Central memory CD4-positive, alpha-beta T cell (primary cell): ENCODE measurements around the gene GJA3.
"Not testable (repeated sequence)": the region's sequence is repeated elsewhere in the genome, so short reads cannot be mapped to it uniquely, and the experiment has no call there.

ENCODE experiments used
- DNase-seq: peaks from one replicate; pipeline ENCODE4 v3.0.0; 2022

Gene GJA3

DNA sequence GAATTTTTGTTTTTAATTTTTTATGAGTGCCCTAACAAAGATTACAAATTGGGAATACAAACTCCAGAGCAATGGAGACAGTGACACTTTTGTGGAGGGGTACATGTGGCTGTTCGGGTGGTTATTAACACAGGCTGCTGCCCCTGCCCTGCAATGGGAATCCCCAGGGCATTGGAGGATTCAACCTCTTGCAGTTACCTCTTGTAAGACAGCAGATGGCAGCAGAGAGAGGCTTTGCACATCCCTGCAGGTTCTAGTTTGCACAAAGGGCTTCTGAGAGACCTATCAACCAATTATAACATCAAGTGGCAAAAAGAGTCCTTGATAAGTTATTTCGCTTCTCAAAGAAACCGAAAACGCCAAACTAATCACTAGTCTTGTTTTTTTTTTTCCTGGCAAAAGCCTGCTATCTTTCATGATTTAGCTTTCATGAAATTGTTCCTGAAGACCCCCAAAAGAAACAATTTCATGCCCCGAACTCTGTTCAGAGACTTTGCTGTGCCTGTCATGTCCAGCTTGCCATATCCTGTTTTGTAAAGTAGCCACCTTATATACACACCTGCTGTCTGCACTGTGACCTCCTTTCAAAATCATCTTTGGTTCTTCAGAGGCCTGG is 21.5 kb upstream of the GJA3 start:
- peak; percentile 63 for DNase-seq

- no peak for DNase-seq
Measured at GRCh38 chr13:20181188-20181587, 20.3 kb upstream of the GJA3 start.

- DNase-seq = no peak
Measured at GRCh38 chr13:20178156-20178555, 17.3 kb upstream of the GJA3 start.

DNA sequence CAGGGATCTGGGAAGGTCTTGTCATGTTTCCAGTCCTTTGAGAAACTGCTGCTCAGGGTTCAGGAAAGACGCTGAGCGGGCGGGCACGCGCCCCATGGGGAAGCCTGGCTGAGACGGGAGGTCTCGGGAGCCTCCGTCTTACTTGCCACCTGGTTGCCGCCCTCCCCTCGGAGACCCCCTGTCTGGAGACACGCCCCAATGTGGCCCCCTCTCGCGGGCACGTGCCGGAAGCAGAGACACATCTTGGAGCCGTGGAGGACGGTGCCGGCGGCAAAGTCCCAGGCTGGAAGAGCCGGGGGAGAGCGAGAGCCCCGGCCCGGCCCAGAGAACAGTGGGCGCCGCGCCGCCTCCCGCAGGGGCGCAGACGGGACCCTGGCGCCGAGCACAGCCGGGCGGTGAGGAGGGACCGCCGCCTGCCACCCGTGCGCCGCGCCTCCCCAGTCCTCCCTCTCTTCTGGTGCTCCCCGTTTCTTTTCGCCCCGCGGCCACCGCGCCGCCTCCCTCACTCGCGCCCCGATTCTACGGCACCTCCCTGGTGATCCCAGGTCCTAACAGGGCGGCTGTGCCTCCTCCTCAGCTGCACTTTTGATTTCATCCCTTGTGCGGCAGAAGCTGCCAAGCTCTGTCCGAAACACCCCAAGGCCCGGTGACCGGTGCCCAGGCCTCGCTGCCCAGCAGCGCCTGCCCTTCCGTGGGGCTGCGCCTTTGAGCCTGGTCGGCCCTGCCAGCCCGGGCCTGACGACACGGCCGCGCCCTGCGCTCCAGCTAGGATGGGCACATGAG is 16.4 kb upstream of the GJA3 start:
- DNase-seq = no peak

DNA sequence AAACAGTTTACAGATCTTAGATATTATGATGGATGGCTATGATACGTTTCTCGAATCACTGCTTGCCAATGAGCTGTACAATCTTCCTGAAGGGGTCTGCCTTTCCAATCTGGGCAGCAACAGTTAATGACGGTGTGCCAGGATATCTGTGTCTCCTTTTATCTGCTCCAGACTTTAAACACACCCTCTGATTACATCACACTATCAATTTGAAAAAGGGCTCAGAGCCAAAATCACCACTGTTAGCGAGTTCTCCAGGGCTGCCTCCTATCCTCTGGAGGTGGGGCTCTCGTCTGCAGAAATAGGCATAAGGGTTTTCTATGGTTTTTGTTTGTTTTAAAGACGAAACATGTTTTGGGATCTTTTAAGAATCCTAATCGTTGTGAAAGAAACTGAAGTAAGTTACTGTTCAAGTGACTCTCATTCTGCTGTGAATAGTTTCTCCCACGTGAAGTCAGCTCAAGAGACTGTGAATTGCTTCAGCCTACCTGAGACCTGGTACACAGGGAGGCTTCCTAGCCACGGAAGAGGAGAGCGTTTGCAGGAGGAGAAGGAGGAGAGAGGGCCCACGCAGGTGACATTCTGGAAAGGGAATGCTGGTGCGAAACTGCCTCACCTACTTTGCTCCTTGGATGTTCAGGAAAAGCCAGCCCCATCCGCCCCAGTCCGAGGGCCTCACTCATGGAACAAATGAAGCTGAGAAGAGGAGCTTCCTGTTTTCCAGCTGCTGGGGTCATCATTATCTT is 15.2 kb upstream of the GJA3 start:
- DNase-seq = no peak

DNA sequence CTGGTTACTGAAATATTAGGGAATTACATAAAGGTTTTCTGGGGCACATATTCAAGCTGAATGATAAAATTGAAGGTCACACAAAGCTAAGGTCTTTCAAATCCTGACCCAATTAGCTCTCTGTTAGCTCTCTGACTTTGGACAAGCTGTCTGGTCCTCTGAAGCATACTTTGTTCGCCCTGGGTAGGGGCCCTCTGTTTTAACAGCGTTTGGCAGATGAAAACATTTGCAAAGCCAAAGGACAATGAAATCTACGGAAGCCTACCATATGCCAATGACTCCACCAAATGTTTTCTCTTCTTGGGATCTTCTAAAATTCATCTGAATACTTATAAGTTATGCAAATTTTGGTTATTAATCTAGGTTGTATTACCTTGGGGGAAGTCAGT is 14.5 kb upstream of the GJA3 start:
- DNase-seq = no peak

DNA sequence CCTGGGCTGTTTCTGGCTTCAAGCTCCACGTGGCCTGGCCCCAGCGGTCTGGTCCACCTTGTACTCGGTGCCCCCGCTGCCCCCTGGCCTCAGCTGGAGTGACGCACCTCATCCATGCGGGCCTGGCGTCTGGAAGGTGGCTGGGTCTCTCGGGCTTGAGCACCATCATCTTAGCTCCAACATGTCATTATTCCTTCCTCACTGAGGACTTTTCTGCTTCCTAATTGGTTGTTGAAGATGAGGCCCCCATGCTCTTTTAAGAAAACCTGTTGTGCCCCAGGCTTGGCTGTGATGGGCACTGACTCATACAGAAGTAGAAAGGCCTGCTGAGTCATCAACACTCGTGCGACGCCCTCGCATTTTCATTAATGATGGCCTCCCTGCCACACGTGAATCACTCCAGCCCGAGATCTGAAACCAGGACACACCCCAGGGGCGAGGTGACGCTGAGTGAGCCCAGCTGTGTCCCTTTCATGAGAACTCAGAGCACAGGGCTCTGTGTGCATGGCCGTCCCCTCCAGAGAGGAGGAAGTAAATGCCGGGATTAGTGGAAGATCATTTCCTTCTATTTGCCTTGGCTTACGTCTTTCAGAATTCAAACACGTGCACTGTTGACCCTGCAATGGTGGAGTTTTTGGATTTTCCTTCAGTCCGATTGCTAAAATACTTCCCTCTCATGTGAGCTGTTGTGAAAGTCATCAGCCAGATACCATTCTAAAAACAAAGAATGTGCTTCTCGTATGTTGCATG is 14.0 kb upstream of the GJA3 start:
- DNase-seq = peak; percentile 9

GRCh38 chr13:20173116-20173746 is 12.4 kb upstream of the GJA3 start:
- DNase-seq = no peak

- no peak for DNase-seq
Measured at GRCh38 chr13:20171364-20171763, 10.5 kb upstream of the GJA3 start.

DNA sequence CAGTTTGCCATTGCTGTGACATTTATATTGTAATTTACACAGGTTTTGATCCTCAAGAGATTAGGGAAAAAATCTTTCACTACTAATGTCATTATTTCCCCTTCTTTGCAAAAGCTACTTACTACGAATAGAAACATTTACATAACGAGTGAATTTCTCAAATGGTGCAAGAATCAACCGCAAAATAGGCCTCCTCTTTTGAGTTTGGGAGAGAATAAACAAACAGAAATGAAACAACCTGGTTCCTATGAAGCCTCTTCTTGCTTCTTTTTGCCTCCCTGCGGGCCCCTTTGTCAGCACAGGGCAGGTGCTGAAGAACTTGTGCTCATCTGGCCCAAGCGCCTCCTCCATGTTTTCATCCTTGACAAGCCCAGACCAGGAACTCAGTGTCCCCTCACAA is 10.1 kb upstream of the GJA3 start:
- no peak for DNase-seq

GRCh38 chr13:20168396-20168795 is 7.5 kb upstream of the GJA3 start:
- DNase-seq = no peak

DNA sequence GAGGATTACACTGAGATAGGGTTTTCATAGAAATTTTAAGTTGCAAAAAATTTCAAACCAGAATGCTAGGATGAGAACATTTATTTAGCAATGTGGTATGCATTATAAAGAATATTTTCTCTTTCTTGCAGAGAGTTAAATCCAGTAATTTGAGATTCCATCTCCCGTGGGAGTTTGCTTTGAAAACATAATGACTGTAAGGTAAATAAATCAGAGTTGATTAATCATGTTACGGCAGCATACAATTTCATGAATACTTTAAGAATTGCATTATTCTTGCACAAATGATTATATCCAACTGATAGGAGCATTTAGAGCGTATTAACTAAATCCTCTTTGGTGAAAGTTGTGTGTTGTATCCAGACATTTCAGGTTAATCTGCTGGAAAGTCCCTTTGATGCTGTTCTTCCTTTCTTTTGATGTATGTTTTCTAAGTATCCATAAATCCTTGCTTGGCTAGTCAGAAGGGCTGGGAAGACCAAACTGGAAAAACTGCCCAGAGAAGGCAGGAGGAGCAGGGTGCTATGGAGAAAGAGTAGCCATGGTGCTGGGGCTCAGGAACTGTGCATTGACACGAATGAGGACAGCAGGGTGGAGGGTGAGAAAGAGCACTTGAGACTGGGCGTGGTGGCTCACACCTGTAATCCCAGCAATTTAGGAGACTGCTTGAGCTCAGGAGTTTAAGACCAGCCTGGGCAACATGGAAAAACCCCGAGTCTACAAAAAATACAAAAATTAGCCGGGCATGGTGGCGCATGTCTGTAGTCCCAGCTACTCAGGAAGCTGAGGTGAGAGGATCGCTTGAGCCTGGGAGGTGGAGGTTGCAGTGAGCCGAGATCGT is 4.8 kb upstream of the GJA3 start:
- no peak for DNase-seq

DNA sequence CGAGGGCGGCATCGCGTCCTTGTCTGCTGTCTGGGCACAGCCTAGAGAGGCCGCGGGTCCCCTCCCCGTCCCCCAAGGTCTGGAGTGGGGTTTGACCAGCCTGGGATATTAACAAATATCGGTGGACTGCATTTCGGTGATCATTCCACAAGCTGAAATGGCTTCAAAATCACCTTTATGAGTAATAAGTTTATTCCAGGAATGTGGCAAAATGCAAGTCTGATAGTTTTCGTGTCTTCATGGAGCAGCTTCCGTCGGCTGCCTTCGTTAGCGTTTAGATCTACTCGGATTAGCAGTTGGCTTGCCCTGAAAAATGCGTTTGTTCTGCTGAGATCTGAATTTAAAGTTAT is 1.1 kb upstream of the GJA3 start:
- DNase-seq = no peak

GRCh38 chr13:20161275-20161950 is 561 bp upstream of the GJA3 start:
- DNase-seq = peak; percentile 33

- DNase-seq = no peak
Measured at GRCh38 chr13:20159646-20160305, 1.1 kb downstream of the GJA3 start.

DNA sequence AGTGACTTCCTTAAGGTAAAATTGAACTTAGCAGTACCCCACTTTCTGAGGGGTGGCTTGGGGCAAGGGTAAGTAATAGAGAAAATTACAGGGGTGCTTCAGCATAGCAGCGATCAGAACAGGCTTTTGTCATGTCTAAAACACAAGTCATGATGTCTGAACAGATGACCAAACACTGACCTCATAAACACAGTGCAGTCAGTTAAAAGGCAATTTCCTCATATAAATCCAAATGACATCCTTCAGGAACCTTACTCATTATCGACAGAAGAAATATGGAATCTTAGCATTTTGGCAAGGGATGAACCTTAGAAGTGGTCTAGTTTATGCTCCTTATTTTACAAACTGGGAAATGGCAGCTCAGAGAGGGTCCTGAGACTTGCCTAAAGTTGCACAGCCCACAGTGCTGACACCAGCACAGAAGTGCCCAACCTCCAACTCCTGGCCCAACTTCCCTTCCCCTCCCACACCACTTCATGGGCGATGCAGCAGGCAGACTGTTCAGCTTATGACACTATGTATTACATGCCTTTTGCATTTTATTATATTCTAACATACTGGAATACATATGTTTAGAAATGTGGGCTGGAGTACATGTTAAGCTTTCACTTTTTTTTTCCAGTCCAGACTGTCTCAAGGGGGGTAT is 3.6 kb downstream of the GJA3 start:
- no peak for DNase-seq

GRCh38 chr13:20156702-20157101 is 4.2 kb downstream of the GJA3 start:
- DNase-seq = no peak

GRCh38 chr13:20153290-20153689 is 7.6 kb downstream of the GJA3 start:
- DNase-seq = not testable (repeated sequence)

GRCh38 chr13:20151612-20152011 is 9.2 kb downstream of the GJA3 start:
- DNase-seq = no peak

DNA sequence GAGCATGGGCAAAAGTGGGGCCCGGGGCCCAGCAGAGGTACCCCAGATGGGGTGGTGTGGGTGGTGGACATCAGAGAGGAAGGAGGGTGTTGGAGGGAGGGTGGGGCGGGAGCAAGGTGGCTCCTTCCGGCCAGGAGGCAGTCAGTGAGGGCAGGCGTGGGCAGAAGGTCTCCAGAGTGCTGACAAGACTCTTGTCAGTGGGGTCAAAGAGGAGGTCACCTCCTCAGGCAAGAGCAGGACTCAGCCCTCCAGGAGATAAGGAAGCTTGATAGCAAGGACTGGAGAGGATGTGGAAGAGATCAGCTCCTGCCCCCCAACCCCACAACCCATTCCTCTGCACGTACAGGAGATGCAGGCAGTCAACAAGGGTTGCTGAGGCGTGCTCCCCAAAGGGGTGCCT is 9.8 kb downstream of the GJA3 start:
- no peak for DNase-seq
